DMS114 treated with DMSO at 0.1 percent for 48 hours (cell line): ENCODE data around the gene PXK.
"Not testable (repeated sequence)": the region's sequence is repeated elsewhere in the genome, so short reads cannot be mapped to it uniquely, and the experiment has no call there.

Experiments
- DNase-seq: peaks from one replicate; lab custom pipeline; 2025; ENCODE audit not compliant: unreplicated experiment; lab: John Stamatoyannopoulos, UW

The PXK gene

DNA sequence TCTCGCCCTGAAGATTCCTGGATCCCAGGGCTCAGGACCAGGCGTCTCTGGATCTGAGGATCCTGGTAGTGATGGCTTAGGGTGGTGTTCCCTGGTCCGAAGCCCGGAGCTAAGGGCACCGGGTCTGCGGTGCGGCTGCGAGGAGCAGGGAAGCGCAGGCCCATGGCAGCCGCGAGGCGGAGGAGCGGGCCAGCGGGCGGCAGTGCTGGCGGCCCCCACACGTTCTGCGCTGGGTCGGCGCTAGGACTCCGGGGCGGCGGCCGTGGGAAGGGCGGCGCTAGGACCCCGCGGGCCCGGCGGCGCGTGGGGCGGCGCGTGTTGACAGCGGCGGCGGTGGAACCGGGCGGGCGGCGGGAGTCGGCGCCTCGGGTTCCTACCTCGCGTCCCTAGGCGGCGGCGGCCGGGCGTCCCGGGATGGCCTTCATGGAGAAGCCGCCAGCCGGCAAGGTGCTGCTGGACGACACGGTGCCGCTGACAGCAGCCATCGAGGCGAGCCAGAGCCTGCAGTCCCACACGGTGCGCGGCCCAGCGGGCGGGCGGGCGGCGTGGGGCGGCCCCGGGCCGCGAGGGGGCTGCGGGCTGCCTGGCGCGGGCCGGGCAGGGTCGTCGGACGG, at the start of gene PXK:
Gene PXK, plus strand, starts transcription at position 318 of the 614 bp plus-strand sequence. Its CDS starts 97 bp downstream, at position 415.
- DNase-seq, result peak; percentile 40

DNA sequence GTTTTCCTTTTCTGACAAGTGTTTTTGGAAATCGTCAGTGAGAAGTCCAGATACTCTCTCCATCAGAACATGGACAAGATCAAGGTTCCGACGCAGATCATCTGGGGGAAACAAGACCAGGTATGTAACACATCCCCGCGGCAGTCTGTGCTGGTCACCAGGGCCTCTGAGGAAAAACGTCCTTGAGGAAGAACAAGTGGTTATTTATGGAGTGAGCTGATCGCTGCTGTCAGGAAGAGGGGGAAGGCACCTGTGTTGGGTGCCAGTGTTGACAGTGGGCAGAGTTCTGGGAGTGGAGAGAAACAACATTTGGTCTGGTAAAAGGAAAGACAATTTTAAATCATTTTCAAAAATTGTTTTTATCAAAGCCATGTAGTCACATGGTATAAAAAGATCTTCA, 47.4 kb upstream of the PXK start:
- no peak for DNase-seq

DNA sequence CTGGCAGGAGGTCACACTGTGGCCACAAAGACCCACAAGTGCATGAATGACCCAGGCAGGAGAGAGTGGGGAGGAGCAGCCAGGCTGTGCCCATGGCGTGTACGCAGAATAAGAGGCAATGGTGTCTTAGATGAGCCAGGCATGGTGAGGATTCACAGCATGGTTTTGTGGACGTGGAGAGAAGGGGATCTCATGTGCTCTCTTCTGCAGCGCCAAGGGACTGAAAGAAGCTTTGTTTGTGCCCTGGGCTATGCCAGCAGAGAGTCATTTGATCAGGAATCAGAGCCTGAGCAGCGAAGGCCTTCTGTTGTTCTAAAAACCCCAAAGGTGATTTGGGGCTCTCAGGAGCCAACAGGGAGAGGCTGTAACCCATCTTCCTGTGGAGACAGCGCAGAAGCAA, 45.3 kb upstream of the PXK start:
- DNase-seq, result no peak

DNA sequence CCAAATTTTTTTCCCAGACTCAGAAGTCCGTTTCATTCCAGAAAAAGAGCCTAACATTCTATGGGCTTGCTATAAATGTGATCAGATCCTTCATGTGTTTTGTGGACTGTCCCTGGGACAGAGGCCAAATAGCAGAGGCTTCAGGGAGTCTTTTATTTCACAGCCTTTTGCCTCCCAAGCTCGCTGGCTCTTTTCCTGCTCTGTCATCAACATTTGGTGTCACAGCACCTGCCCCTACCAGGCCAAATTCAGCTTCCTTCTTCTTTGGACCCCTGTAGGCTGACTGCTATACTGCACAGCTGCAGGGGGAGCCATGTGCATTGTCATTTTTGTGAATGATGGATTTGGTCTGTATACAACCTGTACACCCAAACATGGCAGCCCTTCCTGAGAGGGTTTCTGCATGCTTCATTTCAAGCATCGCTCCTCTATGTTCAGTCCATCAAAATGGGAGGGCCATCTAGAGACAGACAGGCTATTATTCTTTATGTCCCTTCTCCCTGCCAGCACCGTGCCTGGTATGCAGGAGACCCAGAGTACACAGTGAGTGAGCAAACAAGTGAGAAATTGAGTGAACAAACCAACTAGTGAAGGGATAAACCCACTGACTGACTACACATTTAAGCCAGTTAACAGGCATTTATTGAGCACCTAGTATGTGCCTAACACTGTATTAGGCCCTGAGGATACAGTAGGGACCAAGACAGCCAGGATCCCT, 44.5 kb upstream of the PXK start:
- DNase-seq, result no peak

DNA sequence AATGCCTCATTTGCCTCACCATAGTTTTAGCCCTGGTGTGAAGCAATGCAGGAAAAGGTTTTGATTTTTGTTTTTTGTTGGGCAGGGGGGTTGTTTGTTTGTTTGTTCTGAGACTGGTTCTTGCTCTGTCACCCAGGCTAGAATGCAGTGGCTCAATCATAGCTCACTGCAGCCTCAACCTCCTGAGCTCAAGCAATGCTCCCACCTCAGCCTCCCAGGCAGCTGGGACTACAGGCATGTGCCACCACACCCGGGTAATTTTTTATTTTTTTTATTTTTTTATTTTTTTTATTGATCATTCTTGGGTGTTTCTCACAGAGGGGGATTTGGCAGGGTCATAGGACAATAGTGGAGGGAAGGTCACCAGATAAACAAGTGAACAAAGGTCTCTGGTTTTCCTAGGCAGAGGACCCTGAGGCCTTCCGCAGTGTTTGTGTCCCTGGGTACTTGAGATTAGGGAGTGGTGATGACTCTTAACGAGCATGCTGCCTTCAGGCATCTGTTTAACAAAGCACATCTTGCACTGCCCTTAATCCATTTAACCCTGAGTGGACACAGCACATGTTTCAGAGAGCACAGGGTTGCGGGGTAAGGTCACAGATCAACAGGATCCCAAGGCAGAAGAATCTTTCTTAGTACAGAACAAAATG, 43.6 kb upstream of the PXK start:
- DNase-seq, result not testable (repeated sequence)

DNA sequence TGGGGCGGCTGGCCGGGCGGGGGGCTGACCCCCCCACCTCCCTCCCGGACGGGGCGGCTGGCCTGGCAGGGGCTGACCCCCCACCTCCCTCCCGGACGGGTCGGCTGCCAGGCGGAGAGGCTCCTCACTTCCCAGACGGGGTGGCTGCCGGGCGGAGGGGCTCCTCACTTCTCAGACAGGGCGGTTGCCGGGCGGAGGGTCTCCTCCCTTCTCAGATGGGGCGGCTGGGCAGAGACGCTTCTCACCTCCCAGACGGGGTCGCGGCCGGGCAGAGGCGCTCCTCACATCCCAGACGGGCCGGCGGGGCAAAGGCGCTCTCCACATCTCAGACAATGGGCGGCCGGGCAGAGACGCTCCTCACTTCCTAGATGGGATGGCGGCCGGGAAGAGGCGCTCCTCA, 42.2 kb upstream of the PXK start:
- not testable (repeated sequence) for DNase-seq

DNA sequence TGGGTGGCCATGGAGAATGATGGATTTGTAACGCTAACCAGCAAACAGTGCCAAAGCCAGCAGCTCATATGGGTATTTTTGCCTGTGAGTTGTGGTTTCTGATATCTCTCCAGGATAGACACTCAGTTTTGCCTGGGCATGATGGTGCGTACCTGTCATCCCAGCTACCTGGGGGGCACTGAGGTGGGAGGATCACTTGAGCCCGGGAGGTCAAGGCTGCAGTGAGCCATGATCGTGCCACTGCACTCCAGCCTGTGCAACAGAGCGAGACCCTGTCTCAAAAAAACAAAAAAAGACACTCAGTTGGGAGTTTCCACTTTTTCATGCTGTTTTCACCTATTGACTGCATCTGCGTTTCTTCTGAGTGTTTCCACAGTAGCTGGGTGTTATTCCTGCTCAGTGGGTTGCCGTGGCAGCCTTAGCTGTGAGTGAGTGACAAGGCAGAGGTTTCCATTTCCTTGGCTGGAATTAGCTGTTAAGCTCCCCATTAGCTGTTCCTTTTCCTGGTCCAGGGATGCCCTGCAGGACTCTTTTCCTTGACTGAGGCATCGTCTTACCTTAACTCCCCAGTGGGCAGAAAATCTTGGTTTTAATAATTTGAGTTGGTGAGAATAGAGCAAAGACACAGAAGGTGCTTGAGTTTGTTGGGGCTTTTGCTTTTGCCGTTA, 40.9 kb upstream of the PXK start:
- no peak for DNase-seq

DNA sequence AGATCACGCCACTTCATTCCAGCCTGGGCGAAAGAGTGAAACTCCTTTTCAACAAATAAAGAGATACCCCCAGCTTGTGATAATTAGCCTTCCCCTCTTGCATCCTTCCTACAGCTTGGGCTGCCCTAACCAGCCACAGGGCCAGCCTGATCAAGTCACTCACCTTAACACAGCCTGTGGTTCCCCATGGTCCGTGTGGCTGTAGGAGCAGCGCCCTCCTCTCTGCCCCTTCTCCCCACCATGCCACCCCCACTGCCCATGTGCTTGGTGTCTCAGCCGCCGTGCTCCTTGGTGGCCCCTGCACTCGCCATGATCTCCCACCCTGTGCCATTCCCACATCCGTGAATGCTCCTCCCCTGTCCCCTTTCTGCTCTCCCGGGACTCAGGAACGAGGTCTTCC, 39.8 kb upstream of the PXK start:
- DNase-seq, result no peak

DNA sequence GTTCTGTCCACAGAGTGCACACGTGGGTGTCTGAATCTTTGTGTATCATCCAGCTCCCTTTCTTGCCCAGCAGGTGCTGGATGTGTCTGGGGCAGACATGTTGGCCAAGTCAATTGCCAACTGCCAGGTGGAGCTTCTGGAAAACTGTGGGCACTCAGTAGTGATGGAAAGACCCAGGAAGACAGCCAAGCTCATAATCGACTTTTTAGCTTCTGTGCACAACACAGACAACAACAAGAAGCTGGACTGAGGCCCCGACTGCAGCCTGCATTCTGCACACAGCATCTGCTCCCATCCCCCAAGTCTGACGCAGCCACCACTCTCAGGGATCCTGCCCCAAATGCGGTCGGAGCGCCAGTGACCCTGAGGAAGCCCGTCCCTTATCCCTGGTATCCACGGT, 39.2 kb upstream of the PXK start:
- DNase-seq, result no peak

DNA sequence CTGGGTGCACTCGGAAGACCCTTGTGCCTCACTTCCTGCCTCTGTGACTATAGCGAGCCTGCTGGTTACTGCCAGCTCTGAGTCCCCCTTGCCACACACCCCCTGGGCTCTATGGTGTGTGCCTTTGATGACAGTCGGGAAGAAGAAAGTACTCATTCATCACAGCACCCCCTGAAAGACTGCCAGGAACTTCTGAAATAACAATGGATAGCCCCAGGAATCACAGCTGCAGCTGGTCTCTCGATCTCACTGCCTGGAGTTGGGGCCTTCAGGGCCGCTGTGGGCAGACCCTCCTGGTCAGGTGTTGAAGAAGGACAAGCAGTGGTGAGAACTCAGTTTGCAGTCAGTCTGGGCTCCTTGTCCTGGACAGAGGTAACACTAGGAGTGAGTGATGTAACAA, 36.4 kb upstream of the PXK start:
- no peak for DNase-seq

DNA sequence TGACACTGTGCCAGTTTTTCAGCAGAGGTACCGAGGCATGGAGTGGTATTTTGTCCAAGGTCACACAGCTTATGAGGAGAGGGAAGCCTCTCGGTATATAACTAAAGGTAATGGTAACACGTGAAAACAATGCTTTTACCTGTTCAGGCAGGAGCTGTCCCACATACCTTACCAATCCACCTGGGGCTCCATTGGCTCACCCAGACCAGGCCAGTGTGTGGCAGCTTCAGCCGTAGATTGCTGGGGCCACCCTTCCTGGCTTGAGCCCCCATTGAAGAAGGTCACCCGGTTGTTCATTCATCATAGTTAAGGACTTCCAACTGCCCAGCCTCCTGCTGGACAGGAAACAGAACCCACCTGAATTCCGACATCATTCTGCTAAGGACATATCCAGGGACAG, 35.8 kb upstream of the PXK start:
- DNase-seq, result no peak

DNA sequence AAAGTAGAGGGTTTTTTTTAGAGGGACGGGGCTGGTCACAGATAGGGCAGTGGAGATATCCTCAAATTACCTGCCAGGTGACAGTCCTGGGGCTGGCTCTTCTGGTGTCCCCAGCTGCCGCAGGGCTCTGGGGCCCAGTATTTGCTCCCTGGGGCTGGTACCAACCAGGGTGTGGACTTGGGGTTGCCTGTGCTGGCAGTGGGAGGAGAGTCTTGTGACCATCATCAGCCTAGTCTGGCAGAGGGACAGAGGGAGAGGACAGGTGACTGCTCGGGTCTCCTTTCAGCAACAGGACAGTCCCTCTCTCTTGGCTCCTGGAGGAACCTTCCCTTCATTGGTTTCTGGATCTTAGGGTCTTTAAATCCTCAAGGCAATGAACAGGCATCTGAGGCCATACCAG, 34.5 kb upstream of the PXK start:
- no peak for DNase-seq

DNA sequence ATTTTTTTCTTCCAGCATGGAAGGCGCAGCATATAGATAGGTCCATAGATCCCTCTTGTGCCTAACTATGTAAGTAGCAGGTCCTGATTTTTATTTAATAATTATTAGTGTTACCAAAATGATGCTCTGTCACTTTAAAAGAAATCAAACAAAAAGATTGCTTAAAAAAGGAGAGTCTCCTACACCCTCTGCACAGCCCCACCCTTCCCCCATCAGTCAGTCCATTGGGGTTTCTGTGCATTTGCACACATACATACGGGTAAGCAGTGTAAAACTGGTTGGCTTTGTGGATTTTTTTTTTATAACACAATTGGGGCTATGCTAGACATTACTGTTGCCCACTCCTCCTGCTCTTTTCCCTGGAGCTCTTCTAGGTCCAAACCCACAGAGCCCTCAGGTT, 33.6 kb upstream of the PXK start:
- DNase-seq, result no peak

DNA sequence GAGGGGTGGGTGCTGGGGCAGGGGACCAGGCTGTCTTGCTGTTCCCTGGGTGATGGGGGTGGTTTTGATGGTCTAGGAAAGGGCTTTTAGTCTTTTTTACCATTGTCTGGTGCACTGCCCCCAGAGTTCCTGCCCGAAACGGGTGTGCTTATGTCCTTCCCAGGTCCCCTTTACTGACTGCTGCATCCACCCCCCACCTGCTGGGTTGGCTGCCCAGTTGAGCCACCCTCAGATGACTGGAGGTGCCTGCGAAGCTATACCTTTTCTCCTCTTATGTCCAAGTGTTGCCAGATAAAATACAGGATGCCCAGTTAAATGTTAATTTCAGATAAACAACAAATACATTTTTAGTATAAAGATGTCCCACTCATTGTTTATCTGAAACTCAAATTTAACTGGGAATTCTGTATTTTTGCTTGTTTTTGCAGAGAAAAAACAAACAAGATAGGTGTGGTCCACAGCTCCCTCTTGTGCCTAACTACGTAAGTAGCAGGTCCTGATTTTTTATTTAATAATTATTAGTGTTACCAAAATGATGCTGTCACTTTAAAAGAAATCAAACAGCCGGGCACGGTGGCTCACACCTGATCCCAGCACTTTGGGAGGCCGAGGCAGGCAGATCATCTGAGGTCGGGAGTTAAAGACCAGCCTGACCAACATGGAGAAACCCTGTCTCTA, 32.7 kb upstream of the PXK start:
- DNase-seq, result peak; percentile 11

DNA sequence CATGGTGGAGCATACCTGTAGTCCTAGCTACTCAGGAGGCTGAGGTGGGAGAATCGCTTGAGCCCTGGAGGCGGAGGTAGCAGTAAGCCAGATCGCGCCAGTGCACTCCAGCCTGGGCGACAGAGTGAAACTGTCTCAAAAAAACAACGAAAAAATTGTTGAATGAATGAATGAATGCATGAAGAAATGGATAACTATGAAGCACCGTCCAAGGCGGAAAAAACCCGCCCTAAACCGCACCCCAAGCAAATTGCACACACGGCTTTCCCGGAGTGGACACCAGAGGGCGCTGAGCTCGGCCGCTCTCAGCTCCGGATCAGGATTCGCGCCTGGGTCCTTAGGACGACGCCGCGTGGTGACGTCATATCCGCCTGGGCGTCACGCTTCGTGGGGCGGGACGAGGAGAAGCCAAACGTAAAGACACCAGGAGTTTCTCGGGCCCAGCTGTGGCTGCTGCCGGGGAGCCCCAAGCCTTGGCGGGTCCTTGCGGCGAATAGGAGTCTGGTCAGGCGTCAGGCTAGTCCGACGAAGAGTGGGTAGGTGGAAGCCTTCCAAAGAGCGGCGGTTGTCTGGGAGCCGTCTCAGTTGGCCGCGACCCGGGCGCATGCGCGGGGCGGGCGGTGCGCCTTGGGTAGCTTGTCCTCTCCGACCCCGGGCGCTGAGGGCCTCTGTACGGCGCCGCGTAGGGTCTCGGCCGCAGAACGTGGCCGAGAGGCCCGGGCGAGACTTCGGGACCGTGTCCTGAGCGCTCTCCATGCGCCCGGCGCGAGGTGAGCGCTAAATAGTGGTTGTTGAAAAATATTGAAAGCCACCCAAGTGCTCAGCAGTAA, 26.6 kb upstream of the PXK start, which contains the start of the genes HTD2 and RPP14:
Gene HTD2, plus strand, starts transcription at position 639 of the 830 bp plus-strand sequence. CDS start 11,094 bp downstream, outside the sequence.
Gene RPP14, plus strand, starts transcription at position 364 of the 830 bp plus-strand sequence. CDS start 4,085 bp downstream, outside the sequence.
- DNase-seq, result peak; percentile 86

DNA sequence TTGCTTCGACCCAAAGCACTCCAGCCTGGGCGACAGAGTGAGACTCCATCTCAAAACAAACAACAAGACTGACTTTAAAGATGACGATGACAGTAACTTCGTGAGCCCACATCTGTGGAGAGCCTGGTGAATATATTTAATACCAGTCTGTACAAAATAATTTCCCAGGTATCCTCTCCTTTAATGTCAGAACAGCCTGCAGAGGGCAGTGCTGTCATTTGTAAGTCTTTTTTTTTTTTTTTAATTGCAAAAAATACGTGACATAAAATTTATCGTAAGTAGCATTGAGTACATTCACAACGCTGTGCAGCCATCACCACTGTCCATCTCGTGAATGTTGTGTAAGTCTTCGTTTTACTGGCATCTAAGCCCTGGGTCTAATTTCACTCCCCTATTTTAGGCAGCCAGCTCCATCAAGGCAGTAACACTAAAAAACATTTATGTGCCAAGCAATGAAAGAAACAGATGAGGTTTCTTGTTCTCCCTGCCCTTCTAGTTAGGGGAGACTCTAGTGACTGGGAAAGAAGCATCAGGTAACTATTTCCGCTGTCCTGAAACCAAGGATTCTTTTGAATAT, 25.0 kb upstream of the PXK start:
- peak; percentile 19 for DNase-seq

DNA sequence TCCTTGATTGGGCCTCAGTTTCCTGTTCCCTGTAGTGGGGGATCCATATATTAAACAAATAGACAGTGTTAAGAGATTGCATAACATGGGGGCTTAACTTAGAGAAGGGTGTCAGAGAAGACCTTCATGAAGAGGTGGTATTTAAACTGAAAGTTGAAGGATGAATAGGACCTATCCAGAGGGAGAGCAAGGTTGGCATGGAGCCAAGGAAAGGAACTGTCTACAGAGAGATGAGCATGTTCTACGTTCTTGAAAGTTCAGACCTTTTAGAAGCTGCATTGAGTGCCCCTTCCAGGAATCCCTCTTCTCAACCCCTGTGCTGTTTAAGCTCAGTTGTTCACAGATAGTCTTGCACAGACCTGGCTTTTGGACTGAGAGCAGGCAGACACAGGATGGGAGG, 24.0 kb upstream of the PXK start:
- no peak for DNase-seq

DNA sequence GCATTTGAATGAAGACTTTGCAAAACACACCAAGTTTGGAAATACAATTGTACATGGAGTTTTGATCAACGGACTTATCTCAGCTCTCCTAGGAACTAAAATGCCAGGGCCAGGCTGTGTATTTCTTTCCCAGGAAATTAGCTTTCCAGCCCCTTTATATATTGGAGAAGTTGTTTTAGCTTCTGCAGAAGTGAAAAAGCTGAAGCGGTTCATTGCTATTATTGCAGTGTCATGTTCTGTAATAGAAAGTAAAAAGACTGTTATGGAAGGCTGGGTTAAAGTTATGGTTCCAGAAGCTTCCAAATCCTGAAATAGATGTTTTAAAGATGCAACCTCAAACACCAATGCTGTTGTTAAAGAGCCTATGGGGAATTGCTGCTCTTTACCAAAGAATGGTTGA, 14.9 kb upstream of the PXK start:
- no peak for DNase-seq

DNA sequence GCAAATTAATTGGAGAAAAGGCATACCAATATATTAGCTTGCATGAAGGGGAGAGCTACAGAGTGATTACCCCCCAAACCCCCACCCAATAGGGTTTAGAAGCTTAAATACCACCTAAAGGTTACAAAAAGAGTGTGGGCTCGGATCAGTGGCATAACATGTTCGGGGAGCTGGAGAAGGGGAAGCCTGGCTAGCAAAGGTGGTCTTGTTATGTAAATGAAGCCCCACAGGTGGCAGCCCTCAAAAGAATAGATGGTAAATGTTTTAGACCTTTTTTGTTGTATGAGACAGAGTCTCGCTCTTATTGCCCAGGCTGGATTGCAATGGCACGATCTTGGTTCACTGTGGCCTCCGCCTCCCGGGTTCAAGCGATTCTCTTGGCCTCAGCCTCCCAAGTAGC, 10.9 kb upstream of the PXK start:
- no peak for DNase-seq

DNA sequence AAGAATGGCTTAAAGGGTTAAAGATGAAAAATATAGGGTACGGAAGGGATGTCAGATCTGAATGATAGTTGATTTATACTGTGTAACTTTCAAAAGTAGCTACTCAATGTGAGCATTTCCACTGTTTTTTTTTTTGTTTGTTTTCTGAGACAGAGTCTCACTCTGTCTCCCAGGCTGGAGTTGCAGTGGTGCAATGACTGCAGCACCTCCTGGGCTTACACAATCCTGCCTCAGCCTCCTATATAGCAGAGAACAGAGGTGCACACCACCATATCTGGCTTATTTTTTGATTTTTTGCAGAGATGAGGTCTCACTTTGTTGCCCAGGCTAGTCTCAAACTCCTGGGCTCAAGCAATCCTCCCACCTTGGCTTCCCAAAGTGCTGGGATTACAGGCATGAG, 9.9 kb upstream of the PXK start:
- no peak for DNase-seq
